Left ventricle myocardium inferior (tissue), 1 donor: ENCODE results near the gene TAF4. TPM values are rescaled to one million over a fixed set of nuclear protein-coding genes. Genes with fewer than 3 reads are reported as not detected.

Experiments
- DNase-seq: peaks from one replicate; pipeline ENCODE4 v3.0.0-alpha.2; 2020
- H3K27ac ChIP-seq: fragments of 200-600 bp; replicated peaks from 2 replicates; pipeline ENCODE4 v1.8.0; 2021
- H3K27me3 ChIP-seq: fragments of 200-600 bp; 2 replicates; pipeline ENCODE4 v1.8.0; 2021; ENCODE audit warnings: low read depth
- H3K36me3 ChIP-seq: fragments of 200-600 bp; 2 replicates; pipeline ENCODE4 v1.8.0; 2021
- H3K4me1 ChIP-seq: fragments of 200-600 bp; 2 replicates; pipeline ENCODE4 v1.8.0; 2021
- H3K4me3 ChIP-seq: fragments of 200-600 bp; 2 replicates; pipeline ENCODE4 v1.8.0; 2021; ENCODE audit warnings: mild to moderate bottlenecking, moderate library complexity
- H3K9me3 ChIP-seq: fragments of 200-600 bp; replicated peaks from 2 replicates; pipeline ENCODE4 v1.8.0; 2021
- CTCF ChIP-seq: fragments of 200-600 bp; IDR thresholded peaks from 2 replicates; pipeline ENCODE4 v1.8.0; 2021; ENCODE audit warnings: antibody characterized with exemption, mild to moderate bottlenecking, borderline replicate concordance
- intact Hi-C: fragments of 100-400 bp; cut with micrococcal nuclease; formaldehyde crosslinking; loops from one replicate; pipeline ENCODE4 v1.11.0; 2022
- total RNA-seq: library from RNA; stranded (reverse); fragmentation: NEBNext Ultra II Directional; extraction: Animal tissue kit (Norgen Biotek cat#: 25700); gene quantifications from one replicate; pipeline ENCODE4 v1.2.1, GENCODE V29; 2021
- donor health status: DM: no; HTN: yes; CAD: no; lungs with severe emphysema.

The TAF4 gene
- total RNA-seq, 1 donor from 2014 or later, result 11.8 TPM

DNA sequence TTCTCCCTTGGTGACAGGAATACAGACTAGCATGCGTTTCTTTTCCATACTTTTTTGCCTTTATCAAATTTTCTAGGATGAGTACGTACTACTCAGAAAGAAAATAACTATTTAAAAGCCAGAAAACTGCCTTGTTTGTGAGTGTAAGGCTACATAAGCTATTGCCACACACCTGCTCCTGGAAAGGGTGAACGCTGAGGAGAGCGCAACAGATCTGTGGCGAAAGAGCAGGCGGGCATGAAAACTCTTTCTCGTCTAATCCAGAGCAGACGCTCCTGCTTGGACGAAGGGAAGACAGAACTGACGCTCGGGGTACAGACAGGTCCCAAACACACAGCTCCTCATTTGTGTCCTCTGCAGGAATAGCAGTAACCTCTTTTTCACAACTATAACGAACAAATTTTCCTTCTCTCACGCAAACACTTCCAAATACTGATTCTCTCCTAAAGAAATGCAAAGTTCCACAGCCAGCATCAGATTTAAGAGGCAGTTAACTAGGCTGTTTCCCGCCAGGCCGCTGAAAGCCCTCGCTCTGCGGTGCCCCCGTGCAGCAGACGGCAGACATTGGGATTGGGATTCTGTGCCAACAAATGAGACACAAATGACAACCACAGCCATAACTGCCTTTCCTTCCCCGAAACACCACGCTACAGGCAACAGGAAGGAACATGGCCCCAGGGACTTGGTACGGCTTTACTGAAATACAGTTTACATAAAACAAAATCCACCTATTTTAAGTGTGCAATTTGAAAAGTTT lies 20.0 kb downstream of the TAF4 start:
- no peaks in the 10 kb centered on the region for H3K9me3 ChIP-seq
- intact Hi-C loops, result no loop called here
- no peak for TF ChIP-seq CTCF
- no peak overlapping the region for H3K27ac ChIP-seq
- peaks cover 29% of the 10 kb centered on the region for H3K4me1 ChIP-seq
- no peaks in the 10 kb centered on the region for H3K36me3 ChIP-seq
- H3K27me3 ChIP-seq, result no peaks in the 10 kb centered on the region
- no peak overlapping the region for H3K4me3 ChIP-seq
- peak; percentile 2 for DNase-seq

DNA sequence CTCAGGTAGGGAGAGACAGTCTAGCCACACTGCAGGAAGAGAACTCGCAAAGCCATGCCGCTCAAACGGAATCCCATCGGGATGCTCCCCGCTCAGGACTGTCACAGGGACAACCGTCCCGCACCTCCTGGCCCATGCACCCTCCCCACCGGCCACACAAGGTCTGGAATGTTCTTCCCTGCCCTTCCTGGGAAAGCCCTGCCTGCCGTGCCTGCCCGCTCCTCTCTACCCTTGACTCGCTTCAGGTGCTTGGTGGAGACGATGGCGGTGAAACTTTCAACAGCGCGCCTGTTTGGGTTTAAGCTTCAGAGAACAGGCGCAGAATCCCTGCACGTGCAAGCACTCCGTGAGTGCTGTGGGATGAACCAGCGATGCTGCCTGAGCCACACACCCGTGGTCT lies 20.6 kb downstream of the TAF4 start:
- no peaks in the 10 kb centered on the region for H3K27me3 ChIP-seq
- peaks cover 23% of the 10 kb centered on the region for H3K4me1 ChIP-seq
- H3K9me3 ChIP-seq, result no peaks in the 10 kb centered on the region
- intact Hi-C loops, result no loop called here
- H3K36me3 ChIP-seq, result no peaks in the 10 kb centered on the region
- no peak overlapping the region for H3K4me3 ChIP-seq
- H3K27ac ChIP-seq, result no peak overlapping the region
- no peak for TF ChIP-seq CTCF
- peak; percentile 2 for DNase-seq

GRCh38 chr20:62044631-62045030 lies 21.1 kb downstream of the TAF4 start:
- Histone ChIP-seq H3K27me3 (no peaks in the 10 kb centered on the region), H3K9me3 (no peaks in the 10 kb centered on the region), H3K27ac (no peak overlapping the region), H3K4me1 (peaks cover 23% of the 10 kb centered on the region), H3K36me3 (no peaks in the 10 kb centered on the region), H3K4me3 (no peak overlapping the region)
- DNase-seq, result peak; percentile 5
- TF ChIP-seq CTCF, result no peak
- intact Hi-C loops, result no loop called here

DNA sequence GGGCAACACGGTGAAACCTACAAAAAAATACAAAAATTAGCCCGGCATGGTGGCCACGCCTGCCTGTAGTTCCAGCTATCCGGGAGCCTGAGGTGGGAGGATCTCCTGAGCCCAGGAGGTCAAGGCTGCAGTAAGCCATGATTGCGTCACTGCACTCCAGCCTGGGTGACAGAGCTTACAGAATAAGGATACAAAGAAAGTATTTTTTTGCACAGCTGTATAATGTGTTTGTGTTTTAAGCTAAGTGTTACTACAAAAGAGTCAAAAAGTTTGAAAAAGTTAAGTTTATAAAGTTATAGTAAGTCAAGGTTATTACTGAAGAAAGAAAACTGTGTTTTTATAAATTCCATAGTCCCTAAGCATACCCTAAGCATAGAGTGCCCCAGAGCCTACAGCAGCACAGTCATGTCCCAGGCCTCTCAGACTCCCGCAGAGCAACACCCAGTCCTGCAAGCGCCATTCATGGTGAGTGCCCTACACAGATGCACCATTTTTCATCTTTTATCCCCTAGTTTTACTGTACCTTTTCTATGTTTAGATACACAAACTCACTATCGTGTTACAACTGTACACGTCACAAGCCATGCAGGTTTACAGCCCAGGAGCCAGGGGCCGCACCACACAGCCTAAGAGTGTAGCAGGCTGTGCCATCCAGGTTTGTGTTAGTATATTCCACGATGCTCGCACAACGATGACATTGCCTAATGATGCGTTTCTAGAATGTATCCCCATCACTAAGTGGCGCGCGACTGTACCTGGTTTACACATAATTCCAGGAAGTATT lies 22.4 kb downstream of the TAF4 start:
- Histone ChIP-seq H3K4me1 (peaks cover 22% of the 10 kb centered on the region), H3K27me3 (no peaks in the 10 kb centered on the region), H3K27ac (no peak overlapping the region), H3K9me3 (no peaks in the 10 kb centered on the region), H3K4me3 (no peak overlapping the region), H3K36me3 (no peaks in the 10 kb centered on the region)
- intact Hi-C loops, result no loop called here
- DNase-seq, result peak; percentile 8
- no peak for TF ChIP-seq CTCF

- no peaks in the 10 kb centered on the region for H3K27me3 ChIP-seq
- H3K4me1 ChIP-seq, result peaks cover 11% of the 10 kb centered on the region
- H3K36me3 ChIP-seq, result no peaks in the 10 kb centered on the region
- H3K27ac ChIP-seq, result no peak overlapping the region
- no peak for TF ChIP-seq CTCF
- no peak overlapping the region for H3K4me3 ChIP-seq
- peak; percentile 5 for DNase-seq
- peaks cover 3% of the 10 kb centered on the region for H3K9me3 ChIP-seq
- intact Hi-C loops, result no loop called here
These were observed 23.5 kb downstream of the TAF4 start for GRCh38 chr20:62042025-62042820.
